GM19193 (cell line): ENCODE data around the gene CISH.

ENCODE experiments used
- POLR2A ChIP-seq: IDR thresholded peaks from 4 replicates; pipeline ENCODE4 v1.6.1; 2011; ENCODE audit not compliant: insufficient read depth, insufficient read length; ENCODE audit errors: extremely low read depth

The CISH gene

DNA sequence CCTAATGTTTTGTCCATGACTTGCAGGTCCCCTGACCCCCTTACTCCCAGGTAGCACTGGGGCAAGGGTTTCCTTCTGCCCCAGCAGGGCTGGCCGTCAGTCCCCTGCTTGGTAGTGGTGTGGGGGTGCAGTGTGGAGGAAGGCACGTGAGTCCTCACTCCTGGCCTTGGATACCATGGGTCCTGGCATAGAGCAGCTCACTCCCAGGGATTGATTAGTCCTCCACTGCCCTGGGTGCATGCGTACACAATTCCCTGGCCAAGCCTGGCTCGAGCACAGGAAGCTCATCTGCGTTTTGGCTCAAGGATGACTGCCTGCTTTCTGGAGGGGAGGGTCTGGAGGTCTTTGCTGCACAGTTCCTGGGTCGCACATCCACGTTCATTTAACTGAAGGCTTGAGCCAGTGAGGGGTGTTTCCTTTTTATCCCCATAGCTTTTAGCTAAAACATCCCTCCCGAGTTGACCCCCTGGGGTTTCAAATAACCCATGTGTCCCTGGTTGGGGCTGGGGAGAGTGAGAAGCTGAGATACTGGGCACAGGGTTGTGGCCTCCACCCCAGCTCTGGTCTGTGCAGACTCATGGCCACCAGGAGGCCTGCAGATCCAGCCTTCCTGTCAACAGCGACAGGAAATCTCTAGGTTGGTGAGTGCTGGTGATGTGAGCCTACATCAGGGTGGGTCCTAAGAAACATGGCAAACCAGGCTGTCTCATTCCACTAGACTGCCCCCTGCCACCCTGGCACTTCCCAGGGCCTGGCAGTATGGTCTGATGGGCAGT is 30.7 kb downstream of the CISH start:
- no peak for TF ChIP-seq POLR2A

GRCh38 chr3:50577348-50577747 is 34.2 kb downstream of the CISH start:
- no peak for TF ChIP-seq POLR2A

GRCh38 chr3:50575372-50575771 is 36.2 kb downstream of the CISH start:
- TF ChIP-seq POLR2A: no peak

DNA sequence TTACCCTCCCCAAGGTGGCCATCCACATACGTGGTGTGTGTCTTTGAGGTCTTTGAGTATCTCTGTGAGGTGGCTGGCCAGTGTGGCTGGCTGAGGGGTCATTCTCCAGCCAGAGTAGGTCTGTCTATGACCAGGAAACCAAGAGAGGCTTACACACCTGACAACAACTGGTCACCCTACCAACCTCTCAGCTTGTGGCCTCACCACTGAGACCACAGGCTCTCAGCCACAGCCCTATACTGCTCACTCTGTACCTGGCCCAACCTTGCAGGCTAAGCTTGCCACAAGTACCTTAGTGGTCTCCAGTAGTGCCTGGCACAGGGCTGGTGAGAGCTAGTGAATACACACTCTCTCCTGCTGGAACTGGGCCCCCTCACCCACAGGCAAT is 37.1 kb downstream of the CISH start:
- no peak for TF ChIP-seq POLR2A

DNA sequence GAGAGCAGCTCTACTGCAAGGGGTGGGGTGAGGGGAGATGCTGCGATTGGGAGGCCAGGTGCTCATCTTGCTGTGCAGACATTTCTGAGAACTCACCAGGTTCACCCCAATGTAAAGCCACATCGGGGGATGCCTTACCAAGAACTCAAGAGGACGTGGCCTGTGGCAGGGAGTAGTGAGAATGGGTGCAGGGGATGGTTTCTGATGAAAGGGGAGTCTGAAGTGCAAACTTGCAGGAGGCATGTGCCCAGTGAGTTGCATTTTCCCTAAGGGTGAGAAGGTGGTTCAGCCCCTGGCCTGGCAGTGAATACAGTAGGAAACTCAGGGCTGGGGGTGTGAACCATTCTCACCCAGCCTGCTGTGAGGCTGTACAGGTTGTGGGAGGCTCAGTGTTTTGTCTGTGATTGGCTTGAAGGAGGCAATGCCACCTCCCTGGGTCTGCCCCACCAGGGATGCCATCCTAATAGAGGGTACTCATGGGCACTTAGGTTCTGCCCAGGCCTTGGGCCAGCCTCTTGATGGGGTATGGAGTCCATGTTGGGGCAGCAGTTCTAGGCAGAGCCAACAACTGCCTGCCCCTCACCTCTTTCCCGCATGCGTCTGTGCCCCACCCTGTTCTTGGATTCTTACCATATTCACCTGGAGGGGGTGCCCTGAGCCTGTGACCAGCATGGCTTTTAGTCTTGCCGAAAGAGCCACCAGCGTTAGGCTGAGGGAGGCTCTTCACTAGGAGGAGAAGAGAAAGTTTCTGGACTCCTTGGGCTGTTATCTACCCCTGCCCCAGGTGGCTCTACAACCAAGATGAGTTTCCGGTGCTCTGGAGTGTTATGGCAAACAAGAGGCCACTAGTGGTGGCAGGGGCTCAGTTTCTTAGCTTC is 37.8 kb downstream of the CISH start:
- no peak for TF ChIP-seq POLR2A

DNA sequence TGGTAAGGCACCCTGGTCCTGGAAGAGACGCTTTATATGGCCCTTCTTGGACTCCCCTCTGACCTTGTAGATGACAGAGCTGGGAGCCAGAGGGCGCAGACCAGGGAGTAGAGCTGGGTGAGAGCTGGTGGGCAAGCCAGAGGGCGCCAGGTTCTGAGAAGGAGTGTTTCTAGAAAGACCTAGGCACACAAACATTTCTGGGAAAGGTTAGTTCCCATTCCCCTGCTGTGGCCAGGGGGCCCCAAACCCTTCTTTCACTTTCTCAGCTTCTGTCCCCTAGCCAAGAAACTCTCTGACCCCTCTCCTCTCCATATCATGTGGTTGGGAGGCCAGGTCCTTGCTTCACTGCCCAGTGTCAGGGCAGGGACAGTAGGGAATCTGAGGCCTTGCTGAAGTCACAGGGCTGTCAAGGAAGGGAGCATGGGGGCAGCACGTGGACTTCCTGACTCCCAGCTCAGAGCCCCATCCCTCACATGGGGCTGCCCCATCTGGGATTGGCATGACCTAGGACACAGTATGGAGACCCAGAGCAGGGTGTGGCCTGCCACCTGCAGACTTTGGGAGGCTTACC is 38.7 kb downstream of the CISH start:
- no peak for TF ChIP-seq POLR2A

DNA sequence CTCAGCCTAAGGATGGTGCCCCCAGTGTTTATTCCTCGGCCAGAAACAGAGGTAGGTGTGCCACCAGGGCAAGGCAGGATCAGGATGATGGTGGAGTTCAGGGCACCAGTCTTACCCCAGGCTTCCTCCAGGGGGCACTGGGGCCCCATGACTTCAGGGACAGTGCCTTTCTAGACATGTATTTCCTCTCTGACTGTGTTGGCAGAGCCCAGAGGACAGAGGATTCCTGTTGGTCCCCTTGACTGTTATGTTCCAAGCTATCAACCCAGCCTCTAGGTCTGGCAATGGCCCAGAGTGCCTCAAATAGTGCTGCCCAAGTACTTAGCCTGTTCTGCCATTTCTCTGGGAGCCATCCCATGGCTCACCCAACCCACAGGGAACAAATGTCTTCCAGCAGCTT is 39.4 kb downstream of the CISH start:
- no peak for TF ChIP-seq POLR2A

- no peak for TF ChIP-seq POLR2A
These were observed 40.1 kb downstream of the CISH start for GRCh38 chr3:50571486-50571885.

DNA sequence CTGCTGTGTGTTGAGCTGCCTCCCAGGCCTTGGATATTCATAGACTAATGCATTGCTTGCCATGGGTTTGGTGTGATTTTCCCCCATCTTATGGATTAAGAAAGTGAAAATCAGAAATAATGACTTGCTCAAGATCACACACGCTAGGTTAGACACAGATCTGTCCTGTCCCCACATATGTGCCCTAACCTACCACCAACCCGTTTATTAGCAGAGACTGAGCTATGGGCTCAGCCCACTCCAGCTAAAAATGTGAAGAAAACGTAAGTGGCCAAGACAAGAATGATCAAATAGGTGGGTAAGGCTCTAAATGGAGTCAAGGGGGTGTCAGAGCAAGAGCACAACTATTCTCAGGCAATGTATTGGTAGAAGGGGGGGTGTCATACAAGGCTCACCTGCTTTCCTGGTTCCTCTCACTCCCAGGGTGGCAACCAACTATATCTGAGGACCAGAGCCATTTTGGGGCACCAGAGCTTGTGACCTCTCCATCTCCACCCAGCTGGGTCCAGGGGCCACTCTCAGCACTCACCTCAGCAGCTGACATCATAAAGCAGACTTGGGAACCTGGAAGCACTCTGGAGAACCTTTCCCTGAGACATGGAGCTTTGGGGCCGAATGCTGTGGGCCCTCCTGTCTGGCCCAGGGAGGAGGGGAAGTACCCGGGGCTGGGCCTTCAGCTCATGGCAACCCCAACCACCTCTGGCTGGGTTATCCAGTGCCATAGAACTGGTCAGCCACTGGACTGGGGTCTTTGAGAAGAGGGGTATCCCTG is 40.9 kb downstream of the CISH start:
- no peak for TF ChIP-seq POLR2A

GRCh38 chr3:50568947-50569749 is 42.4 kb downstream of the CISH start, which contains the start of gene HEMK1:
TSS of gene HEMK1 (plus strand) at chr3:50569522. CDS start at chr3:50571105, 1,583 bp downstream.
- peak; percentile 76 for TF ChIP-seq POLR2A

- peak; percentile 49 for TF ChIP-seq POLR2A
These were observed 44.0 kb downstream of the CISH start, which contains the start of gene C3orf18 for GRCh38 chr3:50567386-50568167. TSS of gene C3orf18 (minus strand) at chr3:50567747. CDS start at chr3:50565699, 2,048 bp downstream.

DNA sequence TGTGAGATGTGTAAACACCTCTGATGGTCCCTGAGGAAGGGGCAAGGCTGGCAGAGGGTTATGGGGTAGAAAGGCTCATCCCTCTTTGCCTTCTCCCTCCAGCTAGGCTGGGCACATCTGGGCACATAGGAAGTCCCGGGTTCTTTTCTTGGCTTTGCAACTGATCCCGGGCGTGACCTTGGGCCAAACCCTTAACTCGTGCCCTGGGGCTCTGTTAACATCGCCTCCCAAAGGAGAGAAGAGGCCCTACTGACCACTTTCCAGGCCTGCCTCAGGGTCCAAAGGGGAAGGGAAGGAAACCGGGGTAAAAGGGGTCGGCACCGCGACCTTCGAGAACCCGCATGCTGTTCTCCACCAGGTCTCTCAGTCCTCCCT is 44.6 kb downstream of the CISH start:
- no peak for TF ChIP-seq POLR2A

DNA sequence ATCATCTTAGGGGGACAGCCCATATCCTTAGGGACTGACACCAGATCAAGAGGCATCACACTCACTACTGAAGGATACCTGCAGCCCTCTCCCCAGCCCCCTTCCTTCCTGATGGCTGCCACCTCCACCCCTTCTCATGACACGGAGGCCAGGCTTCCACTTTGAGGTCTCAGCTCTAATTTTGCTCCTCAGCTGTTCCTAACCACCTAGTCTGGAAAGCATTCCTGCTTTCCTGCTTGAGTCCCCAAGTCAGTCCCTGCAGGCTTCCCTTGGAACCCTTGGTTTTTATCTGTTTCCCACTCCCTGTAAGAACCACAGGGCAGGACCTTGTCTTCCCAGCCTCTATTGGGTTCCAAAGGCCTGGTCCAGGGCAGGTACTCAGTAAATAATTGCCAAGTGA is 47.3 kb downstream of the CISH start:
- TF ChIP-seq POLR2A: no peak
